Iris pigment epithelial cell (primary cell): ENCODE results near the gene CALM3.
A peak's percentile ranks its signal among the peaks of the same experiment; 100 is the strongest.

Experiments used
- DNase-seq: peaks from one replicate; pipeline ENCODE4 v3.0.0-alpha.2; 2011; ENCODE audit warnings: low read depth

Gene CALM3

DNA sequence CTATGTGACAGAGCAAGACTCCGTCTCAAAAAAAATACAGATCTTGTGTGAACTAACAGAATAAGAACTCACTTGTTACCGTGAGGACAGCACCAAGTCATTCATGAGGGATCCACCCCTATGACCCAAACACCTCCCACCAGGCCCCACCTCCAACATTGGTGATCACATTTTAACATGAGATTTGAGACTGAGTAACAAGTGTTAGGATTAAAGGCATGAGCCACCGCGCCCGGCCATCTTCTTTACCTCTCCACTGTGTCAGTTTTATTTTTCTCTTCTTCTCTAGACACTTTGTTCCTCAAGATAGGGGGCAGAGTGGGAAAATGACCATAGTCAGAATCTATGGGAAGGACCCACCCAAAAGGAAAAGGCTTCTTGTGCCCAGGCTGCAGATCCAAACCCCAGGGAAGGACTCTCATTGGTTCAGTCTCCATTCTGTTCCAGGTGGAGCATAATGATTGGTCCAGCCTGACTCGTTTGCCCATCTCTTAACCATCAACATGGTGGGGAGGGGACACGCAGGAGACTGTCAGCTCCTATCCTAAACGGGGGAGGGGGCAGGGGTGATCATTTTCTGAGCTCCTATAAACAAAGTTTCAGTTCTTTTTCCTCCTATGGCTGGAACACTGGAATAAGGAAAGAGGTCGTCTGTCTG lies 1.3 kb upstream of the CALM3 start:
- DNase-seq = no peak

- peak; percentile 98 for DNase-seq
Measured at GRCh38 chr19:46600384-46601317, 479 bp upstream of the CALM3 start.

- DNase-seq = no peak
Measured at GRCh38 chr19:46602392-46603194, 1.5 kb downstream of the CALM3 start.

DNA sequence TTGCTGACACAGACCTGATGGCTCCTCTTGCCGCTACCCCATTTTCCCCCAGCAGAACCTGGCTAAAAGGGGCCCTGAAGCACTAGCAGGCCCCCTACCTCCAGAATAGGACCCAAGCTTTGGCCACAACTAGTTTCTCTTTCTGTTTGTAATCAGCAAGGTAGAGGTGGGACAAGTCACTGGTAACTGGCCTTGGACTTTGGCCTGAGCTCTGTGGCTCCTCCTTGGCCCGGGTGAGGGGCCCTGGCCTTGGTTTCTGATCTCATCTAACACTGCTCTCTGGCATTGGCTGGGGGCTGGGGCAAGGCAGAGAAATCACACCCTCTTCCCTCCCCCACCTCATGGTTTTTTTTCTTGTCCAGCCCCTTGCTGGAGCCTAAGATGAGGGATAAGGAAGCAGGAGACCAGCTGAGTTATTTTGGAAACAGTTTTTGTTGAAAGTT lies 2.1 kb downstream of the CALM3 start:
- no peak for DNase-seq

GRCh38 chr19:46603752-46604231 lies 2.7 kb downstream of the CALM3 start:
- DNase-seq = no peak

DNA sequence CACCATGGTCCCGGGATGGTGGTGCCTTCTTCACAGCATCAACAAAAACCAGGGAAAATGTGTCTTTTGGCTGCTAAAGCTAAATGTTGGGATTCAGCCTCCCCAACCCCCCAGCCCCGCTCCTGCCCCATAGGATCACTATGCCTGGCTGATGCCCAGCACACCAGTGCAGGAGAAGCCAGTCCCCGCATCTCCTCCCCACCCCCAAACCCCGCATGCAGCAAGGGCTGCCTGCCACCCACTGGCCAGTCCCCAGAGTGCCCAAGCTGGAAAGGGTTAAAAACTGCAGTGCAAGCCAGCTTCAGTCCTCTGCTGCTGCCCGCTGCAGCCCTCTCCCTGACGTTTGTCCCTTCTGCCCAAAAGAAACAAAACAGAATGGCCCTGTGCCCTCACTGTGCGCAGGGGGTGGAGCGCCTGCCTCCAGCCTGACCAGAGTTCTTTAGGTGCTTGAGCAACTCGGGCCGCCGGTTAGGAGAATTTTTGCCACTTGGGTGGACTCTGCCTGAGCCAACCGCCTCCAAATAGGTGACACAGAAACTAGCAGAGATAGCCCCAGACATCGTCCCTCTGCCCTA lies 3.7 kb downstream of the CALM3 start:
- DNase-seq = no peak

- no peak for DNase-seq
Measured at GRCh38 chr19:46605356-46605821, 4.3 kb downstream of the CALM3 start.

GRCh38 chr19:46606019-46606418 lies 4.9 kb downstream of the CALM3 start:
- DNase-seq = no peak

GRCh38 chr19:46606681-46607447 lies 5.7 kb downstream of the CALM3 start:
- DNase-seq = no peak

GRCh38 chr19:46607448-46607841 lies 6.3 kb downstream of the CALM3 start:
- DNase-seq = no peak

DNA sequence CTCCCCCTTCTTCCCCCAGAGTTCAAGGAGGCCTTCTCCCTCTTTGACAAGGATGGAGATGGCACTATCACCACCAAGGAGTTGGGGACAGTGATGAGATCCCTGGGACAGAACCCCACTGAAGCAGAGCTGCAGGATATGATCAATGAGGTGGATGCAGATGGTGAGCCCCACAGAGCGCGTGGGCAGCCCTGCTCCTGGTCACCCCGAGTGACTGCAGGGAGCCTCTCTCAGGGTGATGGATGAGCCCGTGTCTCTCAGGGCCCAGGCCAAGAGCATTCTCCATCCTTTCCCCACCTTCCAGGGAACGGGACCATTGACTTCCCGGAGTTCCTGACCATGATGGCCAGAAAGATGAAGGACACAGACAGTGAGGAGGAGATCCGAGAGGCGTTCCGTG lies 7.0 kb downstream of the CALM3 start:
- no peak for DNase-seq

DNA sequence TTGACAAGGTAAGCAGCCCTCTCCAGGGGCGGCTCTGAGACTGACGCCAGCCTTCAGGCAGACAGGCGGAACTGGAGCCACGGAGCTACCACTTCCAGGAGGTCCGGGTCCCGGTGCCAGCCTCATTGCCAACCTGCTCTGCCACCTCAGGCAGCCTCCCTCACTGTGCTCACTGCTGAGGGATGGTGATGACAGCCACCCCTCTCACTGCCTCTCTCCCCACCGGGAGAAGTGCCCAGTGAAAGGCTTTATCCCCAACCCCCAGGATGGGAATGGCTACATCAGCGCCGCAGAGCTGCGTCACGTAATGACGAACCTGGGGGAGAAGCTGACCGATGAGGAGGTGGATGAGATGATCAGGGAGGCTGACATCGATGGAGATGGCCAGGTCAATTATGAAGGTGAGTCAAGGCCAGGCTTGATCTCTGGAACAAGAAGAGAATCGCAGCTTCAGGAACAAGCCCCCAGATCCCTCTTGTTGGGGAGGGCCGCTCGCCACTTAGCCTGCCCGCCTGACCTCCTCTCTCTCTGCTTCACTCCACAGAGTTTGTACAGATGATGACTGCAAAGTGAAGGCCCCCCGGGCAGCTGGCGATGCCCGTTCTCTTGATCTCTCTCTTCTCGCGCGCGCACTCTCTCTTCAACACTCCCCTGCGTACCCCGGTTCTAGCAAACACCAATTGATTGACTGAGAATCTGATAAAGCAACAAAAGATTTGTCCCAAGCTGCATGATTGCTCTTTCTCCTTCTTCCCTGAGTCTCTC lies 7.6 kb downstream of the CALM3 start:
- no peak for DNase-seq

GRCh38 chr19:46609511-46610412 lies 8.6 kb downstream of the CALM3 start:
- DNase-seq = no peak

DNA sequence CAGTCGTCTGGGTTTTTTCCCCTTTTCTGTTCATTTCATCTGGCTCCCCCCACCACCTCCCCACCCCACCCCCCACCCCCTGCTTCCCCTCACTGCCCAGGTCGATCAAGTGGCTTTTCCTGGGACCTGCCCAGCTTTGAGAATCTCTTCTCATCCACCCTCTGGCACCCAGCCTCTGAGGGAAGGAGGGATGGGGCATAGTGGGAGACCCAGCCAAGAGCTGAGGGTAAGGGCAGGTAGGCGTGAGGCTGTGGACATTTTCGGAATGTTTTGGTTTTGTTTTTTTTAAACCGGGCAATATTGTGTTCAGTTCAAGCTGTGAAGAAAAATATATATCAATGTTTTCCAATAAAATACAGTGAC lies 9.3 kb downstream of the CALM3 start:
- DNase-seq = no peak

- peak; percentile 44 for DNase-seq
Measured at GRCh38 chr19:46610851-46611770, 10.0 kb downstream of the CALM3 start.

DNA sequence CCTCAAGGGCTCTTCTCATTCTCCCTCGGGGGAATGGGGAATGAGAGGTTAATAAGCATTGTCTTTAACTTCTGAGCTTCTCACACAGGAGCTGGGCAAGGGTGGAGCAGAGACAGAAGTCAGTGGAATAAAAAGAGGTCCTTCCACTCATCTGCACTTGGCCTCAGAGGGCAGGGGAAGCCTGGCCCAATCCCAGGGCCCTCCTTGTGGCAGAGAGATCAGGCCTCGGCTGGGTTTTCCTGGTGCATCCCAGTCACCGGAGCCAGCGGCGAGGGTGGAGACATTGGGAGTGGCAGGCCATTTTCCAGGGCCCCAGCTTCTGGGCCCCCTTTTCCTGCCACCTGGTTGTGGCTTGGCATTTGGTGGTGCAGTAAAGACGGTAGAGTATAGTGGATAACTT lies 10.6 kb downstream of the CALM3 start:
- no peak for DNase-seq

DNA sequence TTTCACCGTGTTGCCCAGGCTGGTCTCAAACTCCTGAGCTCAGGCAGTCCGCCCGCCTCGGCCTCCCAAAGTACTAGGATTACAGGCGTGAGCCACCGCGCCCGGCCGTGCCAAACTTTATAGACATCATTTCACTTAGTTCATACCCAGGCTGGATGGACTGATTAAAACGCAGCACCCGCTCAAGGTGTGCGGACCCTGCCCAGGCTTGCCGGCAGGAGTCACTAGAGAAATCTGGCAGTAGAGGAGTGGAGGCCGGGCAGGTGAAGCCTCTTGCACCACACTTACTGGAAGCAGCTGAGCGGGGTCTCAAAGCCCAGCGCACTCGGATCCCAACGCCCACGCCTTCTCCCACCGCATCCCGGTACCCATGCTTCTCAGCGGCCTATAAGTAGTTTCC lies 12.4 kb downstream of the CALM3 start:
- DNase-seq = no peak

DNA sequence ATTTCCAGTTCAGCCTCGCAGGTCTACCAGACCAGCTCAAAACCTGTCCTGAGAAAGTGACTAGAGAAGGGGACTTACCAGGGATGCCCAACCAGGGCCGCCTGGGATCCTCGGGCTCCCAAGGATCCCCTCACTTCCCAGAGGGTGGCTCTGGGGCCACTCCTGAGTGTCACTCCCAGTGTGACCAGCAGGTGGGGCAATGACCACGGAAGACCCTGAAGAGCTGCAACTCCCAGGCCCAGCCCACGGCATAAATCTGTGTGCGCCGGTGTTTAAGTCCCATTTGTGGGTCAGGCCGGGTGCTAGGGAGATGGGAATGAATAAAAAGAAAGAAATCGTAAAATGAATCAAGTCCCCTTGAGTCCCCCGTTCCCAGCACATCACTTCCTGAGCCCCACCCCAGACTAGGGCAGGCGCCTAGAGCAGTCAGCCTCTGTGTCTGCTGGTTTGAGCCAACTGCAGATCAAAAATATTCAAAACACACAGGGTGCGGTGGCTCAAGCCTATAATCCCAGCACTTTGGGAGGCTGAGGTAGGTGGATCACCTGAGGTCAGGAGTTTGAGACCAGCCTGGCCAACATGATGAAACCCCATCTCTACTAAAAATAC lies 13.1 kb downstream of the CALM3 start:
- DNase-seq = peak; percentile 69
